Fibroblast of skin of abdomen (primary cell): ENCODE data around the gene DNM3.

Experiments used
- DNase-seq: peaks from one replicate; pipeline ENCODE4 v3.0.0-alpha.2; 2013

The DNM3 gene

DNA sequence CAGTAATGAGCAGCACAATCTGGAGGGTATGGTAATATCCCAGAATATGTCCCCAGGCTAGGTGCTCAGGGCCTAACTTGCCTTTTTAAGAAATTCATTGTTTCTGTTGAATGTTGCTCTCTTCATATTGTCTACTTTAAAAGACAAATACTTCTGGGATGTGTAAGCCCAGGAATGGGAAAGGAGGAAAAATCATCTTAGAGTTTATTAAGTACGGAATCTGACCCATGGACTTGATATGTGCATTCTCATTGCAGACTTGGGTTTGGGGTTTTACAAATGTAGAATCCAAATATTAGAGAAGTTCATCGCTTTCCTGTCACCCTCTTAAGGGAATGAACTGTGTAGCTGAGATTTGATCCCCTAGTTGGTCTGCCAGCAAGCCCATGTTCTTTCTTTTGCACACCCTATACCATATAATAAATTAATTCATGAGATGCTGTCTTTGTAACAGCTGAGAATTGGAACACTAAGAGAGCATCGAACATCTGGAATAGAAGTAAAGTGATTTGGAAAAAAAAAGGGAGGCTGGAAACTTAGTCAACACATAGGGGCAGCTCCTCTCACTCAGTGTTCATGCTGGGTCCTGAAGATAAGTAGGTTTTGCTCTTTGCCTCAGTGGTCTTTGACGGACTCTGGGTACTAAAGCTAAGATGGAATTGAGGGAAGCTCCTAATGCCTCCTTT is 343.4 kb downstream of the DNM3 start:
- peak; percentile 44 for DNase-seq

DNA sequence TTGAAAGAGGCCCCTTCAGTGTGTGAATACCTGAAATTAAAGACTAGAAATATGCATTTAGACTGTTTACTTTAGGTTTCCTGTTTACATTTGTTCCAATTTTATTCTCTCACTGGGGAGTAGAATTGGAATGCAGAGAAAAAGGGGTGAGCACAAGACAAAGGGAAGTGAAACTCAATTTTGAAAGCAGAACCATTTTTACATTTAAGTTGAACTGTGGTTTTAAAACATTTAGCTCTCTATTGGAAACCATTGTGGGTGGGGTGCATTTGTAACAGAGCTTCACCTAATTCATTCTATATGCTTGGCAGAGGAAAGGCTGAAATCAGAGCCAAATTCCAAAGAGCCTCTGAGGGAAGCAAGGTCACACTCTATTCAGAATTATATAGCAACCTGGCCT is 343.9 kb downstream of the DNM3 start:
- peak; percentile 58 for DNase-seq

DNA sequence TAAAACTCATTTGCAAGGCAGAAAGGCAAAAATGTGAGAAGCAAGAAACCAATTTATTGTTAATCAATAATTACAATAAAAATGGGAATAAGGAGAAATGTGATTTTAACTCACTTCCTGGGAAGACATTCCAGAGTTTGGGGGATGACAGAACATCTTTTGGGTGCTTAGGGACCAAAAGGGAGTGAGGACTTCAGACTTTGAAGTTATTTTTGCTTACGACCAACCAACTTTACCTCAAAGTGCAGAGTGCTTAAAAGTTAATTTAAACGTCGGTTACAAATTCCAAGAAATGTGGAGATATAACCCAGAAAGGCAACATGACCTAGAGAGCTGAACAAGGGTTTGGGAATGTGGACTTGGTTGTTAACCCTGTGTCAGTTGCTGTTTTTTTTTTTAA is 344.7 kb downstream of the DNM3 start:
- no peak for DNase-seq

DNA sequence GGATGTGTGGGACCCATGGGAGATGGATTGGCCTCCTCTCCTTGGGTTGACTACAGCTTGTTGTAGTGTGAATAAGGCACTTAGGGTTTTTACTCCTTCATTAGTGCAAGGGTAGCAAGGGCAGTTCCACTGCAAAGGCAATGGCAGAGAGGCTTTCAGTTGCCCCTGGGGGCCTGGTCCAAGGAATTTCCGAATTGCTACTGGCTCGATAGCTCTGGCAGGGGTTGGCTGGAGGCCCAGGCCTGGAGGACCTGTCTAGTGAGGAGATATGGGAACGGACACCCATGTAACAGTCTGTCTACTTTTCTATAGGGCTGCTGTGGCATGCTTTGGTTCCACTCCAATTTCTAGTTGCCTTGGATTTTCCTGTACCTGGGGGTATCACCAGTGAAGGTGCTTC is 360.3 kb downstream of the DNM3 start:
- no peak for DNase-seq

DNA sequence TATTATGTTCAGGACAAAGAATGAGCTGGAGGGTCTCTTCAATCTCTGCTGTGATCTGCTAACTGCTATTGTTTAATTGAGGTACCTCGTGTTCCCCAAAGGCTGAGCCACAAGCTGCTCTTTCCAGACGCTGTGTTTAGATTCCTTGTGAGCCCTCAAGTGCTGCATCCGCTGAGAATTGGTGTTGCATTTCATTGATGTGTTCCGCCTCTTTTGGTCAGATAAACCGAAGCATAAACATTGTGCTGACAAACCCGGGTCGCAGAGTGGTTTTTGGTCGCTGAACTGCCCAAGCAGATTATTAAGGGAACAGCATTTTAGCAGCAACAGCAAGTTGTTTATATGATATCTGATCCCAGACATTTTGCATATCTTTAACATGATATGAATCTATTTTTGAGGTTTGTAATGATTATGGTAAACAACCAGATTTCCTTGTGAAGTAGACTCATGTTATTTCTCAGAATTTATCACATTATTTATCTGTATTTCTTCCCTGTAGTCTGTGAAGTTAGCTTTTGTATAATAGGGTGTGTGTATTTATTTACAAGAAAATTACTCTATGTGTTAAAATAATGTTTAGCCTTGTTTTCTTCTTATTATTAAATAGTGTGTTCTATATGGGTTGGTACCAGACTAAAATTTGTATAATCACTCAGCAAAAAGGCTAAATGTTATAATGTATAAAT is 362.0 kb downstream of the DNM3 start:
- peak; percentile 5 for DNase-seq

DNA sequence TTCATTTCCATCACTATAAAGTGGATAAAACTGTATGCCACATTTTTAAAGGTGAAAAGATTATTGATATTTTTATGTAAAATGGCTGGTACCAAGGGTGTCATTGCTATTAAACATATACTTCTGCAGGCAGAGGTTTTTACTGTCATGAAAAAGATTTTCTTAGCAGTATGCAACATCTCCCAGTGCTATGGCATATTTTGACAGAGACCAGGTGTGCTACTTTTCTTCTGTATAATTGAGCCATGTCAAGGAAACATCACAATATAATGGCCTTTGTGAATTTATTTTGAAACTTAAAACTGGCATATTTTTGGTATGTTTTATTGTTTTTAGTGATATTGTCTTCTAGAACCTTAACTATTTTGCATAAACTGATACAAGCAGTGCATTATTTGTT is 362.6 kb downstream of the DNM3 start:
- DNase-seq = no peak

DNA sequence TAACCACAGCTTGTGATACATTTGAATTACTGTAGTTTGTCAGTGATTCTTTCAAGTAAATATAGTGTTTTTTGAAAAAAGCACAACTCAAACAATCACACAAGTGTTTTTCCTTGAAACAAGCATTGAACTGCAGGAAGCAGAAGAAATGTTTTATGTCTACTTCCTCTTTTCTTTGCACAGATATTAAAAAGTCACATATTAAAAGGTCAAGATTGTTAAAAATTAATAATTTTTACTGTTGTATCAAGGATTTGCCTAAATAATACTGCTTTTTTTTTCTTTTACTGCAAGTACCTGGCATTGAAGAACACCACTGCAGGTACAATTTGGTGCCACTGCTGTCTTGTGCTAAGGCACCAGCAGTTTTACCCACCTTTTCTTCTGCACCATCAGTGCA is 365.0 kb downstream of the DNM3 start:
- DNase-seq = no peak

DNA sequence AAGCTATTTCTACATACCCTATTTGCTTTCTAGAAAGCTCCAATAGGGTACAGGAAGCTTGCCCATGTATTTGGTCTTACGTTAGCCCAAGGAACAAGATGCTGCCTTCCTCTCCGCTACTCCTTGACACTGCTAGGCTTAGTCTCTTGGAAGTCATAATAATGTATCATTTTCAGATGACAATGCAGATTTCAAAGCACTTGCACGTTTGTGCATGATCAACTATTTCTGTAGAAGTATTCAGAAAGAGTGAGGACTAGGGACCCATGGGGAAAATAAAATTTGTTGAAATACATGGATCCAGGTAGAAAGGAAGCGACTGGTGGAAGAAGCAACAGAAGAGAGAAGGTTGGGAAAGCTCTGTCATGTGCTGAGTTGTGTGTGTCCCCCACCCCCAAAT is 367.3 kb downstream of the DNM3 start:
- DNase-seq = no peak

DNA sequence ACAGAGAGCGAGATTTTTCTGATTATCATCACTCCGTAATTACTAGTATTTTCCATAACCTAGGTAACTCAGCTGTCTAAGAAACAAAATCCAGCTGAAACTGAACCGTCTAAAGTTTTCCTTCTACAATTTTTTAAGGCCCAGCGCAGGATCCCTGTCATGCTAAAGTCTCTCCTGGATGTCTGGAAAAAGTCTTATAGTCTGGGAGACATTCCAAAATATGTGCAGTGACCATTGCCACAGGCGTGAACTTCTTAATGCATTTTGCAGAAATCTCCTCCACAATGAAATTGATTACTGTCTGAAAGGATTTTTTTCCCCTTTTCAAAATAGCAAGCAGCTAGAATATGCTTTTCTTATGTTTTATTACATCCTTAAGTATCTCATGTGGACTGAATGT is 369.9 kb downstream of the DNM3 start:
- DNase-seq = peak; percentile 10

DNA sequence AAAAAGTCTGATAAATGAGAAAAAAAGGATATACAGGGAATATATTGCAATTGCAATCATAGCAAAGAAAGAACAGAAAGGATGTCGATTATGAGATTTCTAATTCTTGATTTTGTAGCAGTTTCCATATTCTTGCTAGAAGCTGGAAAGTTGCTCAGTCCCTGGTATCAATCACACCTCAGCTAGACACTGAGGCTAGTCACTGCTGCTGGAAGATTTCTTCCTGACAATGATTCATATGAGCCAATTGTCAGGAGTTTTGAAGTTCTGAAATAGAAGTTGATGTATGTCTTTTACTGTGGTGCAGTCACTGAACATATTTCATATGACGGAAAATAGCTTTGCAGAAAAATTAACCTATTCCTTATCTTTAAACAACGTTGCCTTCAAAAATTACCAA is 370.8 kb downstream of the DNM3 start:
- DNase-seq = peak; percentile 18

DNA sequence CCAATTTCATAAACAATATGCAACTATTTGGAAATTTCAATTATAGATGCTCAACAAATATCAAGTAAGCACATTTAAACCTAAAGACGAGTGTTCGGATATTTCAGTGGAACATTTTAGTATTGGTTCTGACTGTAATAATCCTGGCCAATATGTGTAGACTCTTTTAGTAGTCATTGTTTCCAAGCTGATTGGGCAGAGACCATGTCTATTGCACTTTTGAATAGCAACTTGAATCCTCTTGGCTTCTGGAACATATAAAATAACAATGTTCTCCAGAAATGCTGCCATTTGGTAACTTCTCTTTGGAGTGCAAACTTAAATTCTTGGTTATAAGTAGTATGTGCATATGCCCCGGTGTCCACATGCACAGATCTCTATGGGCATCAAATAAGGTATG is 373.7 kb downstream of the DNM3 start:
- no peak for DNase-seq

DNA sequence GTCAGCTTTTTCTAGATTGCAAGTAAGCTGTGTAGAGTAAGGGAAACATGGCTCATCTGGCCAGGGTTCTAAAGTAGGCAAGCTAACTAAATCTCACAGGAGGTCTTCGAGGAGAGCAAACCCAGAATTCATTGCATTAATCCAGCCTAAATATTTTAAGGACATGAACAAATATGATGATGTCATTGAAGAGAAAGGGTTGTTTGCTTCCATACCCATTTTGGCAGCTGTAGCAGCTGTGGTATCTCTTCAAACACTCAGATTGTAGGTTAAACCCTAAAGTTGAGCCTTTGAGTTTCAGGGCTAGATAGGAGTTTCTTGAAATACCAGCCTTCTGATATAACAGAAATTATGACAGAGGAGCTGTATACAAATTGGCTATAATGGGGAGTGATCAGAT is 378.7 kb downstream of the DNM3 start:
- DNase-seq = no peak

DNA sequence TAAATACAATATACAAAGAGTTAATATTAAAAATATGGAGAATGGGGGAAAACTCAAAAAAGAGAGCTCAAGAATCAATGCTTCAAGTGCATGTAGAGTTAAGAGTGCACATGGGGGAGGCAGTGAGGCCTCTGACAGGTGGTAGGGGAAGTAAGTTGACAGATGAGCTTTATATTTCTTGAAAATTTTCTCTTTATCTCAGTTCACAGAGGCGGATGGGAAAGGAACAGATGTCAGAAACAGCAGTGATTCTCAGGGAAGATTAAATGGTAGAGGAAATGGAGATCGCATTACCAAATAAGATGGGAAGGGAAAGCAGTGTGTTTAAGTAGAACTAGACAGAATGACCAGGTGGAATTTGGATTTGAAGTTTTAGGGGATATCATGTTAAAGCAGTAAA is 379.1 kb downstream of the DNM3 start:
- no peak for DNase-seq

DNA sequence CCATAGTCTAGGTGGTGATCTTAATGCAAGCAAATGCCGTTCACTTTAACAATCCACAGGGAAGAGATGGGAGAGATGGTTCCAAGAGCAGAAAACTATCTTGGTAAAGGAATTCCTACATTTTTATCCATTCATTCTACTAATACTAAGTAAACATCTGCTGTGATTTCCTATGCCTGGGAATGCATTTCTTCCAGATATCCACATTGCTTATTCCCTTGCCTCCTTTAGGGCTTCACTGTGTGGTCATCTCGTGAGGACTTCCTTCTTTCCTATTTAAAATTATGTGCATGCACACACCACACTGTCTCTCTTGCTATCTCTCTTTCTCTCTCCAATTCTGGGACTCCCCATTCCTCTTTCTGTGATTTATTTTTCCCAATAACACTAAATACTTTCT is 380.1 kb downstream of the DNM3 start:
- no peak for DNase-seq

DNA sequence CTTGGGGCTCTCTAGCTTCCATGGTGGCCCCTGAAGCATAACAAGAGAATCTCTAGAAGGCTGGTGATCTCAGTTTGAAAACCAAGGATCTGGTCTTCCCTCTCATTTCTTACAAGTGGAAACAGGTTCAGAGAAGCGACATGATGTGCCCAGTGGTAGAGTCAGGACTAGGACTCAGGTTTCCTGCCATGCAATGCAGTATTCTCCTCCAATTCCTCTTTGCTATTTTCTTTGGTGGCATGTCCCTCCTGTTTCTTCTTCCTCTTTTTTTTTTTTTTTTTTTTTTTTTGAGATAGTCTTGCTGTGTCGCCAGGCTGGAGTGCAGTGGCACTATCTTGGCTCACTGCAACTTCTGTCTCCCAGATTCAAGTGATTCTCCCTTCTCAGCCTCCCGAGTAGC is 383.6 kb downstream of the DNM3 start:
- no peak for DNase-seq

DNA sequence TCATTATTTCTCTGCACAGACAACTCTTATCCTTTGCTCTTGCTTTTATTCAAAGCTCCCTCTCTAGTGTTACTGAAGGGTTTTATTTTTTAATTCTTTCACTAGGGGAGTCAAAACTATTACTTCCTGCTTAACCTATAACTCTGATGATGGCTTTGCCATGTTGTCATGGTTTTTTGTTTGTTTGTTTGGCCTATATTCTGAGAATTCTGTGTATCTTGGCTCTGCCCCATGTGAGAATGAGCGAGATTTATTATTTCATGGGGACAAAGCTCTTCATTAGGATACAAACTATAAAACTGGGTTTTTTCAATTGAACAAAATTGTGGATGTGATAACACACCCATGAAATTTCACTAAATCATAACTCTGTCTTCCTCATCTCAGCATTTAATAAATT is 388.6 kb downstream of the DNM3 start:
- DNase-seq = no peak

DNA sequence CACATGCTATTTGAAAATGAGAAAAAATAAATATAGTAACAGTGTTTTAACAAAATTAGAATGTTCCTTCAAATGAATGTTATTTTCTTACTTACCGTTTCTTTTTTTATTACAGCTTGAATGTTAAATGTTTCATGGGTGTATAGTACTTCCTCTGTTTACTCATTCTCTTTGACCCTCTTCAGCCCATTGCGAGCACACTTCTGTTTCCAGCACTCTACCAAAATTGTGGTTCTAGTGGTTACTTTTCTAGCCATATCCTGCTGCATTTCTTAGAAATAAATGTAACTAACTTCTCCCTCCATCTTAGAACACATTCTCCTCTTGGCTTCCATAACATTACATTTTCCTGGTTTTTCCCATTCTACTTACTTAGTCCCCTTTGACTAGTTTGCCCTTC is 389.2 kb downstream of the DNM3 start:
- no peak for DNase-seq

DNA sequence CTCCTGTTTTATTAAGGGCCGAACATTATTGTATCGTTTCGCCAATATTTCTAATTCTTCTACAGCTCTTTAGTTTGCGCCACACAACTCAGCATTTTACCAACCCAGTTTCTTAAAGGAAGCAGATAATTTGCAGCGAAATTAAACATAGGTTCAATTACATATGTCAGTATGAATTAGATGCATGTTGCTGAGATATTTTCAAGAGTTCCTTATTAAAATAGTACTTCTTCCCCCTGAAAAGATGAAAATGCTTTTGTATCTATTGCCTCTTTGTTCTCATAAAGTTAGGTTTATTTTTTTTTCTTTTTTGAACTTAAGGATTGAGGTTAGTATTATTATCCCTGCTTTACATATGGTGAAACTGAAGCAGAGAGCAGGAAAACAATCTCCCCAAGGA is 395.7 kb downstream of the DNM3 start:
- DNase-seq = no peak

DNA sequence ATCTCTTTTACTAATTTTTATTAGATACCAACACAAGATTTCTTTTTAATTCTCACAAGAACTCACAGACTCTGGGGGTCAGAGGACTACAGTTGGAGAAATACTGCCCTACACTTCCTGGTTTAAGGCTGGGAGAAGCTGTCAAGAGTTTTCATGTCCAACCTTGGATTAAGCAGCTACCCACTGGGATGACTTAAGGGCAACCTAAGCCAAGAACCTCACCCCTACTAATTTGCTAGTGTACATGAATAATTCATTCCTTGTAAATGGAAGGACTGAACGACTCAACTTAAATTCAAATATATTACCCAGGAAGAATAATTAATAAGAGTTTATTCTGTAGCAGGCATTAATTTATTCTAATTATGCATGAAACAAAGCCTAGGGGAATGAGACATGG is 396.9 kb downstream of the DNM3 start:
- no peak for DNase-seq

DNA sequence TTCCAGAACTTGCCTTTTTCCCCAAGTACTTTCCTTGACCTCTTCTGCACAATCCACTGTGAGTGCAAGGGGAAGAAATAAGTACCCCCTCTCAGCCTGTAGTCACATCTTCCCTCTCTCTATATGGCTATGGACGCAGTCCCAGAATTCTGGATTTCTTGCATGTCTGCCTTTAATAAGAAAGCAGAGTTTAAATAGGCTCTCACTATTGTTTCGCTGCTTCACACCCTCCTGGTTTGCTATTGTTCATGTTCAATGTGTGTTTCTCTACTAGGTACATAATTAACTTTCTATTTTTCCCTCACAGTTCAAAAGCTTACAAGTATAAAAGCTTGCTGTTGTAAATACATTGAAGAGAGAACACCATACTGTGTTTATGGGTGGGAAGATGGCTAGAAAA is 397.7 kb downstream of the DNM3 start:
- no peak for DNase-seq

DNA sequence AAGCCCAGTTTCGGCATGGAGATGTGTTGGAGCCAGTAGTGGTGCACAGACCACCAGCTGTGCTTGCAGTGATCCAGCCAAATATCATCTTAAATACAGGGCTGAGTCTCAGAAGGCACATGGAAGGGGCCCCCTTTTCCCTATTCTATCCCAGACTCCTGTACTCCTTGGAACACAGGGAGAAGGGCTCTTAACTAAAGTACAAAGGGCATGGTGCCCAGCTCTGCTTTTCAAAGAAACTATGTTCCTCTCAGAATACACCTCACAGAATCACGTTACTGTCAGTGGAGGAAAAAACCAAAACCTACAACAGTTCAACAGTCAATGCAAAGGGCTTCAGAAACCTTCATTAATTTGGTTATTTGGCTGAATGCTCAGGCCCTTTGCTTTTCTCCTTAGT is 398.6 kb downstream of the DNM3 start:
- DNase-seq = no peak

DNA sequence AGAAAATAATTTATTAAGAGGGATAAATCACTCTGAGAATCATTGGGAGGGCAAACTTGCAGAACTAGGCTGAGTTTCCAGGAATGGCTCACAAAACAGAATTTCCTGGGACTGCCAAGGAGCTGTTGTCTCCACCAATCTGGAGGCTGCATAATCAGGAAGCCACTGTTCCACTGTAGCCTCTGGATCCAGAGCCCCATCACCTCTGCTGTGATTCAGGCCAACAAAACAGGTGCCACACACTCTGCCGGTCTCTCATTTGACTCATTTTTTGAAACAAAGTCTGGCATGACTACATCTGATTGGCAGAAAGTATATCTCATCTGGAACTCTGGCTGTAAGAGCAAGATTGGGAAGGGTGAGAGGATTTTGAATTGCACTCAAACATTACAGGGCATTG is 400.2 kb downstream of the DNM3 start:
- DNase-seq = no peak

DNA sequence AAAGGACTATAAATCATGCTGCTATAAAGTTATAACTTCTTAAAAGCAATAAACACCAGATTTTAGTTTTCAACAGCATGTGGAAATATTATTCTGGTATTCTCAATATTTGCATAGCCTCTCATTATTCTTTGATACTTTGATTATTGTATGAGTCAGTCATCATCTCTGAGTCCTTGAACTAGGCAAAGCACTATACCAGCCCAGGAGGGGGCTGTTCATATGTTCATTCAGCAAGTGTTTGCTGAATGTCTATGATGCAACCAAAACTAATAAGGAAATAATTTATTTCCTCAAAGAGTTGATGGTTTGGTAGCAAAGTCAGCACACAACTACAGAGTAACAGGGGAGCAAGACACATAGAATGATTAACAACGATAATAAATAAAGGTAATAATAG is 403.6 kb downstream of the DNM3 start:
- no peak for DNase-seq

DNA sequence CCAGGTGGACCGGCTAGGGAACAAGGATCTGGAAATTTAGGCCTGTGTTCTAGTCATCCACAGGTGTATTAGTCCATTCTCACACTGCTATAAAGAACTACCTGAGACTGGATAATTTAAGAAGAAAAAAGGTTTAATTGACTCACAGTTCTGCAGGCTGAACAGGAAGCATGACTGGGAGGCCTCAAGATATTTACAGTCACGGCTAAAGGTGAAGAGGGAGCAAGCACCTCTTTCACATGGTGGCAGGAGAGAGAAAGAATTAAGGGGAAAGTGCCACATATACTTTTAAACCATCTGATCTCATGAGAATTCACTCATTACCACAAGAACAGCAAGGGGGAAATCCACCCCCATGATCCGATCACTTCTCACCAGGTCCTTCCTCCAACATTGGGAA is 404.5 kb downstream of the DNM3 start:
- no peak for DNase-seq
